HG03280 (cell line): ENCODE data around the gene TASP1.

Experiments used
- ATAC-seq: cut with Tn5 transposase; IDR thresholded peaks from one replicate; pipeline ENCODE4 v1.9.1; 2021; ENCODE audit warnings: mild to moderate bottlenecking, moderate library complexity; ENCODE audit not compliant: unreplicated experiment

TASP1 gene

DNA sequence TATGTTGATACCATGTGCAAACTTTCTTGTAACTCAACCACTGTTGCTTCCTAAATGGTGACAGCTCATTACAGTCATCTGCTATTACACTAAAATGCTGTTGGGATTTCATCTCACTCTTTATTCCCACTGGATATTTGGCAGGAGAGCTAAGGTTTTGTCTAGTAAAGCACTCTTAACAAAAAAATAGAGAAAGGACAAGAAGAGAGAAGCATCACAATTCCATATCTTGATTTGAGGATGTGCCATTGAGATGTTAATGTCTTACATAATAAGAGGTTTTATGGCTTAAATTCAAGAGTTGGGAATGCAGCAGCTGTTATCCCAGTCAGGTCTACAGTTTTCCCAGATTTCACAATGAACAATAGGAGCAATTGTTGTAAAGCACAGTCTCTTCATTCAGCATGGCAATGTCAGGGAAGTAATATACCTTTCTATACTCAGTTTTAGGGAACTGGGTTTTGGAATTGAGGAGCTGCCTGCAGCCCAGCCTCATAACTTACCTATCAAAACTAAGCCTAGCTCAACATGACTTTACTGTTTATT, 282.7 kb downstream of the TASP1 start:
- no peak for ATAC-seq

DNA sequence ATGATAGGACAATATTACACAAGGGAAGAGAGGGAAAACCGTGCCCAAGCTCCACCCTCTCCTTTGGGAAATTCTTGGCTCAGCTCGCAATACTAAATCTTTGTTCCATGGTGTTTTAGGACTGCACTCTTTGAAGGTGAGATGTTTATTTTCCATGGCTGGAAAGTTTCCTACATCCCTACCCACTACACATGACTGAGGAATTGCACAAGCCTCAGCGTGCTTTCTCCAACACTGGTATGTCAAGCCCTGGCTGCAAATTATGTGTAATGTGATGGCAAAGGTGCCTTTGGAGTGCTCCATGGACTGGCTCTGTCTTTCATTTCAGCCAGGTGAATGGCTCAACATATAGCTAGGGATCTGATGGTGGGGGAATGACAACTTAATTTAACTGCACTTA, 283.3 kb downstream of the TASP1 start:
- no peak for ATAC-seq

GRCh38 chr20:13353261-13353945, 285.3 kb downstream of the TASP1 start:
- ATAC-seq: no peak

DNA sequence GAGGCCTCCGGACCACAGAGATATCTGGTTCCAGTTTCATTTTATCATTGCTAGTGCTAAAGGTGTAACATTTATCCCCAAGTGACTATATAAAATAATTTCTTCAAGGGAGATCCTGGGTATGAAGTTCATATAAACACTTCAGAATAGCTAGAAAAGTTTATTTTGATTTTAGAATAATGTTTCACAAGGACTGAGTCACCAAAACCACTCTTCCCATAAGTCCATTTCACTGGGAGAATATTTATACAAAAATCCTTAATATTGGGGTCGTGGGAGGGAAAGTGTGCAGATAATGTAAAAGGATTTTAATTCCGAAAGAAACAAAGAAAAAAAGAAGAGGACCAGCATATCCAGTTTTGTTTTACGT, 289.5 kb downstream of the TASP1 start:
- no peak for ATAC-seq

DNA sequence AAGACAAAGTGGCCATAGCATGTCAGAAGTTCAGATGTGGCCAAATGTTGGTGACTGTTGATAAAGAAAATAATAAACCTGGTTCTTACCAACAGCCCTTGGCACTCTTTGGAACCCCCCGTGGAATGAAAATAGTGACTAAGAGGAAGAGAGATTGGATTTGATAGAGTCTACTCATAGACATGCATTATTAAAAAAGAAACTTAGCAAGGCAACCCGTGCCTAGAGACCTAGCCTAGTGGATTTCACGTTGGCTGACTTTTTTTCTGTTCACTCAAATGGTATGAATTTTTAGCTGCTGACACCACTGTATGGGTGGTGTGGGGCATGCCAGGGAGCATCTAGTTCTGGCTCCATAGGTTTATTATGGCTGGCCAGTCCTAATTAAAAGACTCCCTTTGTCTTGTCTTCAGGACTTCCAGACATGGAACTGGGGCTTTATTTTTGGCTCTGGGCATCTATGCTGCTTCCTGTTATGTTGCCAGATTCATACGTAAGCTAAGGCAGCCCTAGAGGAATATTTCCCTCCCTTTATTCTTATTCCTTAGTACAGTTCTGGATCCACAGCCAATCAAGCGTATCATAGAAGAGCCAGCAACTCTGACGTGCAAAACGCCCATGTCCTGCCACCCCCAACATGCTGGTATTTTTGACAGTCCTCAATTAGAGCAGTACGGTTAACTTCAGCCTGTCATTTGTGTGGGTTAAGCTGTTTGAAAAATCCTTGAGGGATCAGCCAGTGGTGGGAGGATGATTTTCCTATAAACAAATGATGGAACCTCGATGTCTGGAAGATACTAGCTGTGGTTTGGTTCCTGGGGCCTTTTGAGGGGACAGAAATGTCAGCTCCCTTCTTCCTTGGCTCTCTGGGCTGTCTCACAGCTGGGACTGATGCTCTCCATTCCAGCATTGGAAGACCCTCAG, 290.2 kb downstream of the TASP1 start:
- no peak for ATAC-seq

DNA sequence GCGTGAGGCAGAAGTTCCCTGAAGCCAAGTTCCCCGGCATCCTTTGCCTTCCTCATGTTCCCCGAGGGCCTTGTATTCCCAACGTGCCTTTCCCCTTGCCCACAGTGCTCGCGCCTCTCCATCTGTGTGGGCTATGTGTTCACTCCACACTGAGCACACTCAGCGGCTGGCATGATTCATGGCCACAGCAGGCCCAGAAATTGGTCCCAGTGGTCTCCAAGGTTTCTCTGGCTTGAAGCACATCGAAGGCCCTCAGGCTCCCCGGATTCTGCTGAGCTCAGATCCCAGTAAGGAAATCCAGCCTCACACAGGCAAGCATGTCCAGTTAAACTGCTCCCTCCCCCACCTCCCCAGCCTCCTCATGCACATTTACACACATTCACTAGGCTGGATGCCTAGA, 294.1 kb downstream of the TASP1 start:
- ATAC-seq: no peak

GRCh38 chr20:13342469-13343242, 296.1 kb downstream of the TASP1 start:
- no peak for ATAC-seq

DNA sequence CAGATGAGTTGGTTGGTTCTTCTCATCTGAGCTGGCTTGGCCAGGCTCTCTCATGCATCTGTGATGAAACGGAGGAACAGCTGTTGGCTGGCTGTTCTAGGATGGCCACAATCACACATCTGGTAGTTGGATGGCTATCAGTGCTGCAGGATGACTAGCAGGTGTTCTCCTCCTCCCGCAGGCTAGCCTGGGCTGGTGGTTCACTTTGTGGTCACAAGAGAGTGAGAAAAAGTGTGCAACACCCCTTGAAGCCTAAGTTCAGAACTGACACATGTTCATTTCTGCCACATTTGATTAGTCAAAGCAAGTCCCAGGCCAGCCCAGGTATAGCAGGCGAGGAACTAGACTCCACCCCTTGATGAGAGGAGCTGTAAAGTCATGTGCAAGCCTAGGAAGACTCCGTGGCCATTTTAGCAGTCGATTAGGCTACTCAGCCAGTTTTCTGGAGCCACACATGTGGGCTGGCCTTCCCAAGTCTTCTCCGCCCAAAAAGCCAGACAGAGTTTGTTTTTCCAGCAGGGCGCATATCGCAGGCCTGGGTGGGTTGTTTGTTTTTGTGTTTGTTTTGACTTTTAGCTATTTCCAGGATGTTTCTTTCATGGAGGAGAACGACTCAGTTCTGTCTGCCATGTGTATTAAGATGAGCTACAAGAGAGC, 296.9 kb downstream of the TASP1 start:
- ATAC-seq: no peak

DNA sequence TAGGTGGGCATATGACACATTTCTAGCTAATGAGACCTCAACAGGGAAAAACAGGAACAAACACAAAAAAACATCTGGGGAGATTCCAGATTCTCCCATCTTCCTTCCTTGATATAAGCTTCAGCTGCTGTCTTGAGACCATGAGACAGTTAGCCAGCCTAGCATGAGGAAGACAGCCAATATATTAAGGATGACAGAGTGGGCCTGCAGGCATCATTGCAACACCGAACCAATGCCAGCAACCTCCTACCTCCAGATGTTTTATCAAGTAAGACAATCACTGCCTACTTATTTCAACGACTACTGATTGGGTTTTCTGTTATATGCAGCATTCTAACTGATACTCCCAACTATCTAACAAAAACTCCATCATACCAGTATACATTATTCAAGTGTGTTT, 298.6 kb downstream of the TASP1 start:
- no peak for ATAC-seq
